Fibroblast of skin of abdomen (primary cell): ENCODE data around the gene CELF5.
"Not testable (repeated sequence)": the region's sequence is repeated elsewhere in the genome, so short reads cannot be mapped to it uniquely, and the experiment has no call there.

Experiments used
- DNase-seq: peaks from one replicate; pipeline ENCODE4 v3.0.0-alpha.2; 2013

The CELF5 gene

DNA sequence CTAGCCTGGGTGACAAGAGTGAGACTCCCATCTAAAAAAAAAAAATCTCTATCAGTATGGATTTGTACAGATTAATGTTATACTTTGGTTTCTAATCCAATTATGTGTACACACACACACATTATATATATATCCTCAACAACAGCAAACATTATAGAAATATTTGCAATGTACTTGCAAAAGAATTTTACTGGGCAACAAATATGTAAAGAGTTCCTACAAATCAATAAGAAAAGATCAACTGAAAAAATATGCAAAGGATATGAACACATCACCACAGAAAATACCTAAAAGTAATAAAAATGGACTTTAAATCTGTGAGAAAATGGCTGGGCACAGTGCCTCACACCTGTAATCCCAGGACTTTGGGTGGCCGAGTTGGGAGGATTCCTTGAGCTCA is 101.0 kb downstream of the CELF5 start:
- no peak for DNase-seq

DNA sequence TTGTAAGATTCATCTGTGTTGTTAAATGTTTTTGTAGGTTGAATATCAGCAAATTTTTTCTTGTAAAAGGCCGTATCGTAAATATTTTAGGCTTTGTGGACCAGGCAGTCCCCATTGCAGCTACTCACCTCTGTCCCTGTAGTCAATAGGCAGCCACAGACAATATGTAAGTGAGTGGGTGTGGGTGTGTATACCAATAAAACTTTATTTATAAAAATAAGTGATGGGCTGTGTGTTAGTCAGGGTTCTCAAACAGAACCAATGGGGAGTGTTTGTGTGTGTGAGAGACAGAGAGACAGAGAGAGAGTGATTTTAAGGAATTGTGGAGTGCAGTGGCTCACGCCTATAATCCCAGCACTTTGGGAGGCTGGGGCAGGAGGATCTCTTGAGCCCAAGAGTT is 104.3 kb downstream of the CELF5 start:
- no peak for DNase-seq

DNA sequence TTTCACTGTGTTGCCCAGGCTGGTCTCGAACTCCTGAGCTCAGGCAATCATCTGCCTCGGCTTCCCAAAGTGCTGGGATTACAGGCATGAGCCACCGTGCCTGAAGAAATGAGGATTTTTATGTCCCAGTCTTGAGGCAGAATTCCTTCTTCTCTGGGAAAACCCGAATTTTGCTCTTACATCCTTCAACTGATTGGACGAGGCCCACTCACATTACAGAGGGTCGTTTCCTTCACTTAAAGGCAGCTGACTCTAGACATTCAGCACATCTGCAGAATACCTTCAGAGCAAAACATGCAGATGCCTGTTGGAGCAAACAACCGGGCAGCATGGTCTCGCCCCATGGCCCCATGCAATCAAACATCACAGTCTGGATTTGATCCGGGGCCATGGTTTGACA is 105.6 kb downstream of the CELF5 start:
- DNase-seq, result no peak

DNA sequence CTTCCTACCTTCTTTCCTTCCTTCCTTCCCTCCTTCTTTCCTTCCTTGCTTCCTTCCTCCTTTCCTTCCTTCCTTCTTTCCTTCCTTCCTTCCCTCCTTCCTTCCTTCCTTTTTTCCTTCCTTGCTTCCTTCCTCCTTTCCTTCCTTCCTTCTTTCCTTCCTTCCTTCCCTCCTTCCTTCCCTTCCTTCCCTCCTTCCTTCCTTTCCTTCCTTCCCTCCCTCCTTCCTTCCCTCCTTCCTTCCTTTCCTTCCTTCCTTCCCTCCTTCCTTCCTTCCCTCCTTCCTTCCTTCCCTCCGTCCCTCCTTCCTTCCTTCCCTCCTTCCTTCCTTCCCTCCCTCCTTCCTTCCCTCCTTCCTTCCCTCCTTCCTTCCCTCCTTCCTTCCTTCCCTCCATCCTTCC is 107.8 kb downstream of the CELF5 start:
- DNase-seq, result not testable (repeated sequence)

DNA sequence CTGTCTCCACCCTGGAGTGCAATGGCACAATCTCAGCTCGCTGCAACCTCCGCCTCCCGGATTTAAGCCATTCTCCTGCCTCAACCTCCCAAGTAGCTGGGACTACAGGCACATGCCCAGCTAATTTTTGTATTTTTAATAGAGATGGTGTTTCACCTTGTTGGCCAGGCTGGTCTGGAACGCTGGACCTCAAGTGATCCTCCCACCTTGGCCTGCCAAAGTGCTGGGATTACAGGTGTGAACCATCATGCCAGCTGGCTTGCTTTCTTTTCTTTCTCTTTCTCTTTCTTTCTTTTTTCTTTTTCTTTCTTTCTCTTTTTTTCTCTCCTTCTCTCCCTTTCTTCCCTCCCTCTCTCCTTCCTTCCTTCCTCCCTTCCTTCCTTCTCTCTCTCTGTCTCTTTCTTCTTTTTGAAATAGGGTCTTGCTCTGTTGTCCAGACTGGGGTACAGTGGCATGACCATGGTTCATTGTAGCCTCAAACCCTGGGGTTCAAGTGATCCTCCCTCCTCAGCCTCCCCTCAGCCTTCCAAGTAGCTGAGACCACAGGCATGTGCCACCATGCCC is 108.6 kb downstream of the CELF5 start:
- no peak for DNase-seq

DNA sequence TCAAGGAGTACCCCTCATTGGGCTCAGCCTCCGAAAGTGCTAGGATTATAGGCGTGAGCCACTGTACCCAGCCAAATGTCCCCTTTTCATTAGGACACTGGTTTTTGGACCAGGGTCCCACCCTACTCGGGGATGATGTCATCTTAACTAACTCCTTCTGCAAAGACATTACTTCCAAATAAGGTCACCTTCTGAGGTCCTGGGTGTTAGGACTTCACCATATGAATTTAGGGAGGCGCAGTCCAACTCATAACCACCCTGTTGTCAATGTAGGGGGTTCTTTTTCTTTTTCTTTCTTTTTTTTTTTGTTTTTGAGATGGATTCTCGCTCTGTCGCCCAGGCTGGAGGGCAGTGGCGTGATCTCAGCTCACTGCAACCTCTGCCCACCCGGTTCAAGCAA is 109.2 kb downstream of the CELF5 start:
- DNase-seq, result no peak

DNA sequence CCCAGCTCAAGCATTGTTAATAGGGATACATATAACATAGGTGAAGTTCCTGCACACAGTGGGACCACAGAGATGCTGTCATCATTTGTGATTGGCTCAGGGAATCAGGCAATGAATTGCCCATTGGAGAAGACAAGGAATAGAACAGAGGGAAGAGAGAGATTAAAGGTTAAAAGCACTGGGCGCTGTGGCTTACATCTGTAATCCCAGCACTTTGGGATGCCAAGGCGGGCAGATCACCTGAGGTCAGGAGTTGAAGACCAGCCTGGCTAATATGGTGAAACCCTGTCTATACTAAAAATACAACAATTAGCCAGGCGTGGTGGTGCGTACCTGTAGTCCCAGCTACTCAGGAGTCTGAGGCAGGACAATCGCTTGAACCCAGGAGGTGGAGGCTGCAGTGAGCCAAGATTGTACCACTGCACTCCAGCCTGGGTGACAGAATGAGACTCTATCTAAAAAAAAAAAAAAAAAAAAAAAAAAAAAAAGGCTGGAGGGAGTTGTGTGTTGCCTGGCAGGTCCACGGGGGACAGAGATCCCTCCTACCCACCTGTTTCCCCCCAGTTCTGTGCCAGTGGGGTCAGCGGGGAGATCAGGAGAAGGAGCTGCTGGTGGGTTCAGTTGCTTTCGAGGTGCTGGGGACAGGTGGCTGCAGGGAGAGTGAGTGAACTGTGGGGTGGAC is 110.4 kb downstream of the CELF5 start:
- DNase-seq, result not testable (repeated sequence)

DNA sequence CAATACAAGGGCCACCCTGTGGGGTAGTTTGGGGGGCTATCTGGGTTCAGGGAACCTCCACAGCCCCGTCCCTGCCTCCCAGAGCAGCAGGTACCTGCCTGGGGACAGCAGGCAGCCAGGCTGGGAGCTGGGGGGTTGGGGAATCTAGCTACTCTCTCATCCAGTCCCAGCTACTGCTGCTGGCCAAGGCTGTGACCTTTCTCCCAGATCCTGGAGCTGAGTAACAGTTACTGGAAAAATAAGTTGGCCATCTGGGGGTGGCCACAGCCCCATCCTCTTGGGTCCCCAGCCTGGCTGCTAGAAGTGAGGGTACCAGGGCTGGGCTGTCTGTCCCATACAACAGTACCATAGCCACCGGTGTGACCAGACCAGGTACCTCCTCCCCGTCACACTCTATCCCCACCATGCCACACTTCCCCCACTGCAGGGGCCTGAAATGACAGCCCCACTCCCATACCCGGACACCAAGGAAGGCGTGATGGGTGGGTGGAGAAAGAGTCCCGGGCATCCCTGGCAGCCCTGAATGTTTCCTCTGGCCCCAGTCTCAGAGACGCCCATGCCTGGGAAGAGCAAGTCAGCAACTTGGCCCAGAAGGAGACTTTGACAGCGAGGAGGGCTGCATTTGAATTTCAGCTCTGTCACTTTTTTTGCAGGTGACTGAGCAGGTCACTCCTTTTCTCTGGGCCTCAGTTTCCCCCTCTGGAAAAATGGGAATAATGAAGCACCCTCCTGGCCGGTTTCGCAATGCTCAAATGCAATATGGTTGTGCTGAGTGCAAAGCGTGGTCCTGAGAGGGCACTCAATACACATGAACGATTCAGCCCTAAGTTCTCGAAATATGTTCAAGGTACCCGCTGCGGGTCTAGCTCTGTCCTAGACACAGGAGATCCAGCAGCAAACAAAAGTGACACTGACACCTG is 111.2 kb downstream of the CELF5 start:
- DNase-seq, result no peak

DNA sequence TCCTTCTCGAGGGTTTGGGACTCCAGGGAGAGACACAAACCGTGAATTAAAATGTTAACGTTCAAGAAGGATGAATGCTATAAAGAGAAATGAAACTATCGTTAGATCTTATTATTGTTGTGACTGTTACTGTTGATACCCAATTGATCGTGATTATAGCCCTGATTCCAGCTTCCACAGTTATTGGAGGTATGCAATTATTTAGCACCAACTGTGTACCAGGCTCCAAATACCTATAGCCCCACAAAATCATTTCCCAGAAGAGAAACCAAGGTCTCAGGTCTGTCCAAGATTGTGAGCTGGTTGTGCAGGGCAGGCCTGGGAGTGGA is 111.9 kb downstream of the CELF5 start:
- no peak for DNase-seq

DNA sequence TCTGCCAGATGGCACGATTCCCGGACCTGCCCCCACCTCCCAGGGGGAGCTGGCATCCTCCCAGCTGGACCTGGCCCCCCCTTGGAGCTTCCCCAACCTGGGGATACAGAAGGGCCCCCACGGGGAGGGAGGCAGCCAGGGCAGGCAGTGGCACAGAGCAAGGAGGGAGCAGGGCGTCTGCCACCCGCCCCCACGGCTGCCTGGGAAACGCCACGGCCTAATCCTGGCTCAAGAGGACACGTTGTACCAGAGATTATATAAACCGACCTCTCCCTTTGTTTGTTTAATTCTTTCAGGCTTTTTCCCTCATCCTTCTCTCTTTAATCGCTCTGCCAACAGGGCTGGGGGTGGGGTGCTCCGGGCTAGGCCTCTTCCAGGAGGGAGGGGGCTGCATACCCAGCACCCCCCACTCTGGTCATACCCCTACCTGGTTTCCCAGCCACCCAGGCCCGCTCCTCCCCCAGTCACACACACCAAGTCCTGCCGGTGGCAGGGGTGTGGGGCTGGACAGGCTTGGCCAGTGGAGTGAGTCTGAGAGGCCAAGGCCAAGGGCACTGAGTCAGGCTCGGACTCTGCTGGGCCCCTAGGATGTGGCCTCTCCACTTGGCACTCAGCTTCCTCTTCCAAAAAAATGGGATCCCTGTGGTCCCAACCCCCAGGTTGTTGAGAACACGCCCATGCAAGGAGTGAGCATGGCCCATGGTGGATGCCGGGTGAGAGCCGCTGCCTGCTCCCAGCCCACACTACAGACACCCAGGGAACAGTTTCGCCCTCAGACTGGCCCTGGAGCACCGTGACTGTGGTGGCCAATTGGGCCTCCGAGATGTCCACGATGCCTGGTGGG is 112.4 kb downstream of the CELF5 start:
- DNase-seq, result no peak

DNA sequence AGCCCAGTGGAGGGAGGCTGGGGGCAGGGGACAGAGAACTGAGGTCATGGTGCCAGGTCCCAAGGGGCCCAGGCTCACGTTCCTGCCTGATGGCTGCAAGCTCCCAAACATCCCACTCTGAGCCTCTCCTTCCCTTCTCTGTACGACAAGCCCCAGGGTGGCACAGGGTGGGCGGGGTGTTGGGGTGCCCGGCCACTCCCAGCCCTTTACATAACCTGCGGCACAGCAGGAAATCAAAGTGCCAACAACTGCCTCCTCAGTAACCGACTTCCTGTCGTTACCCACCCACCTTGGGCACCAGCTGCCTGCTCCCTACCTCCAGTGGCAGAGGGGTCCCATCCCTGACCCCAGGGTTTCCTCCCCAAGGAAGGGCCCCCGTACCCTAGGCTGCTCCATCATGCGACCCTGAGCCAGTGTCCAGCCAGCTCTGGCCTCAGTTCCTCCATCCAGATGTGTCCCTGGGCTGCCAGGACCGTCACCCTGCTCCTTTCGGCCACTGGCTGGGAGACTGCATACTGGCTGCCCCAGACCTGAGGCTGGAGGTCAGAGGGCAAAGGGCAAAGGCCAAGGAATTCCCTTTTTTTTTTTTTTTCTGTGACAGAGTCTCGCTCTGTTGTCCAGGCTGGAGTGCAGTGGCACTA is 114.2 kb downstream of the CELF5 start:
- DNase-seq, result no peak

DNA sequence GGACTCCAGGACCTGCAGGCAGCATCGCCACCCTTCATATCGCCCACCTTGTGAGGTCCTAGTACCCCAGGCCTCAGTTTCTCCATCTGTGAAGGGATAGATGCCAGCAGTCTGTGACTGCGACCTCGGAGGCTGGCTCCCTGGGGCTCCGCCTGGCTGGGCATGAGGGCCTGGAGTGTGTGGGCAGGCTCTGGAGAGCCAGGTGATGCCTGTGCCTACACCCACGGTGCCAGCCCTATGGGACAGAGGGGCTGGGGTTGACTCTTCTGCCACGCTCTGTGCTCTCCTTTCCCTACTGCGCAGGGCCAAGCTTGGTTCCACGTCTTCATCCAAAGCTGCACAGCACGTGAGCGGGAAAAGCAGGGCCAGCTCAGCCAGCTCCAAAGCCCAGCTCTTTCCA is 115.9 kb downstream of the CELF5 start:
- no peak for DNase-seq

DNA sequence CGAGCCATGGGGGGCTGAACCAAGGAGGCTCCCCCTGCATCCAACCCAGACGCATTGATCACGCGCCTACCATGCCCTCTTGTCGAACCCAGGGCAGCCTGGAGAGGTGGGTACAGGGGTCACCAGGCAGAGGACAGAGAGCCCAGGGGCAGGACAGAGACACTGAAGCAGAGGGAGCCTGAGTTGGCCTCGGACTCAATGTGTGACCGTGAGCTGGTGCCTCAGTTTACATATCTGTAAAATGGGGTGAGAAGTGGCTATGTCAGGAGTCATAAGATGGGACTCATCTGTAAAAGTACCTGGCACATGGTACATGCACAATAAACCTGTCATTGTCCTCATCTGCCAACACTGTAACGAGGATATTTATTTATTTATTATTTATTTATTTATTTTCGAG is 117.8 kb downstream of the CELF5 start:
- no peak for DNase-seq

DNA sequence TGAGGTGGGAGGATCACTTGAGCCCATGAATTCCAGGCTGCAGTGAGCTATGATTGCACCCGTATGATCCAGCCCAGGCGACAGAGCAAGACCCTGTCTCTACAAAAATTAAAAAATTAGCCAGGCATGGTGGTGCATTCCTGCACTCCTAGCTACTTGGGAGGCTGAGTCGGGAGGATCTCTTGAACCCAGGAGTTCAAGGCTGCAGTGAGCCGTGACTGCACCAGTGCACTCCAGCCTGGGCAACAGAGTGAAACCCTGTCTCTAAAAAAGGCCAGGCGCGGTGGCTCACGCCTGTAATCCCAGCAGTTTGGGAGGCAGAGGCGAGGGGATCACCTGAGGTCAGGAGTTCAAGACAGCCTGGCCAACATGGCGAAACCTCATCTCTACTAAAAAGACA is 118.5 kb downstream of the CELF5 start:
- not testable (repeated sequence) for DNase-seq

DNA sequence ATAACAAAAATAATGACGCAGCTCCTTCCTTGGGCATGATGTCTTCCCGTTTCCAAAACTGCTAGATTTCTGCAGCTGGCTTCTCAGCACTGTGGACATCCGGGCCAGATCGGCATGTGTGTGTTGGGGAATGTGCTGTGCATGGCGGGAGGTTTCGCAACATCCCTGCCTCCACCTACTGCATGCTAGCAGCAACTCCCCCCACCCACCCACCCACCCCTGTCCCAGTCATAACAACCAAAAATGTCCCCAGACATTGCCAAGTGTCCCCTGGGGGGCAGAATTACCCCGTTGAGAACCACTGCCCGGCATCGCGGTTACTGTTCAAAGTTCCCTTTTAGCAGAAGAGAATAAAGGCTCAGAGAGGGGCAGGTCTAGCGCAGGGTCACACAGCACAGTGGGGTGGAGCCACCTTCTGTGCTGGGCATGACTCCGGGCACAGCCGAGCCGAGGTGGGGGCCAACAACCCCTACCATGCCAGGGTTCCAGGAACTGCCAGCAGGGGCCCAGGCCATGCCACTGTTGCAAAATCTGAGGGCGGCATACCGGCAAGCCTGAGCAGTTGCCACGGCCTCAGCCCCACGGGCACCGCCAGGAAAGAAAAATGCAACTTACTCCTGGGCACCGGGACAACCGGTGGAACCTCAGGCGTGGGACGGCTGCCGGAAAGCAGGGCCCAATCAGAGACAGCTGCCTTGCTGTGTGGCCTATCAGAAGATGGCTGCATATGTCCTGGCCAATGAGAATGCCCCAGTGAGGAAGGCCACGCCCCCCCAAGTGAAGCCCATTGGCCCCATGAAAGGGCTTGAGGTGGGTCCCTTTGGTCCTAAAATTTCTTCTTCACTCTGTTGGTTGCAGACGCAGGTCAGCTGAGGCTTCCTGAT is 119.4 kb downstream of the CELF5 start:
- DNase-seq, result peak; percentile 81

DNA sequence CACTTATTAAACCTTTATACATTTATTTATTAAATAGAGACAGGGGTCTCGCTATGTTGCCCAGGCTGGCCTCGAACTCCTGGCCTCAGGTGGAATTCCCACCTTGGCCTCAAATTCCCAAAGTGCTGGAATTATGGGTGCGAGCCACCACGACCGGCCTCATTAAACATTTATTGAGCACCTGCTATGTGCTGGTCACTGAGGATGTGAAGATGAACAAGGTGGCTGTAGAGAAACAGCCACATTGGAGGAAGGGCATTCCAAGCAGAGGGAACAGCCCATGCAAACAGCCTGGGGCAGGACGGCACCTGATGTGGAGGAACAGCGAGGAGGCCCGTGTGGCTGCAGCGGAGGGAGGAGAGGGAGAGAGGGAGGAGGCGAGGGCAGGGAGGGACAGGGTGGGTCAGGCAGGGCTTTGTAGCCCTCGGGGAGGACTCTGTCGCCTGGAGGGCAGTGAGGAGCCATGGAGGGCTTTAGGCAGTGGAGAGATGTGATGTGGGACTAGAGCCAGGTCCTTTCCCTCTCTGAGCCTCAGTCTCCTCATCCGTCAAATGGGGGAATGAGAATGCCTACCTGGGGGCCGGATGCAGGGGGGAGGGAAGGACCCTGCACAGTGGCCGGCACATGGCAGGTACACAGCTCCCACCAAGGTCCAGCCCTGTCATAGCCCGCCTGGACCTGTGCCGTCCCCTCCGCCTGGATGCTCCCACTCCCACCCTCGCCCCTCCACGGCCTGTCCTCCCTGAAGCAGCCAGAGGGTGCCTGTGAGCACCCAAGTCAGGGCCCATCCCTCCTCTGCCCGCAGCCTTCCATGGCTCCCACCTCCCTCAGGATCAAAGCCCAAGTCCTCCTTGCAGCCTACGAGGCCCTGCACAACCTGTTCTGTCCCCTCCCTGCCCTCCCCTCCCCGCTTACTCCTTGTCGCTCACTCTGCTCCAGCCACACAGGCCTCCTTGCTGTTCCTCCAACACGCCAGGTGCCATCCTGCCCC is 120.4 kb downstream of the CELF5 start:
- DNase-seq, result no peak

DNA sequence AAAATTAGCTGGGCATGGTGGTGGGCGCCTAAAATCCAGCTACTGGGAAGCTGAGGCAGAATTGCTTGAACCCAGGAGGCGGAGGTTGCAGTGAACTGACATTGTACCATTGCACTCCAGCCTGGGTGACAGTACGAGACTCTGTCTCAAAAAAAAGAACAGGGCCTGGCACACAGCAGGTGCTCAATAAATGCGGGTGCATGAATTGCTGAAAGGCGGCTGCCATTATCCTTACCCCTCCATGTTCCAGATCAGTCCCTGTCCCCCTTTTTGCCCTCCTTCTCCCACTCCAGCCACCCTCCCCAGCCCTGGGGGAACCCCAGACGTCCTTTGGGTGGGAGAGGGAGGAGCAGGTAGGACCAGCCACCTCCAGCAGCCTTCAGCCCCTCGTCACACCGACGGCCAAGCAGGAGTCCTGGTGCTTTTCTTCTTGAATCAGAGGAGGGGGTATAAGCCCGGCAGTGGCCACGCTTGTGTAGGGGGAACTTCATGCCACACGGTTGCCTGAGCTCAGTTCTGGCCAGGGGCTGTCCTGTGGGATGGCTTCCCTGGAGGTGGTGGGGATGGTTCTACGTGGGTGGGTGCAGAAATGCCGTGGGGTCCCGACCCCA is 121.5 kb downstream of the CELF5 start:
- no peak for DNase-seq
